ENCODE measurements around the gene ZPR1. TPM values are rescaled to one million over a fixed set of nuclear protein-coding genes. Genes with fewer than 3 reads are reported as not detected.

ZPR1 gene
- total RNA-seq, 1 experiment from 2014 or later = 89.5 TPM

DNA sequence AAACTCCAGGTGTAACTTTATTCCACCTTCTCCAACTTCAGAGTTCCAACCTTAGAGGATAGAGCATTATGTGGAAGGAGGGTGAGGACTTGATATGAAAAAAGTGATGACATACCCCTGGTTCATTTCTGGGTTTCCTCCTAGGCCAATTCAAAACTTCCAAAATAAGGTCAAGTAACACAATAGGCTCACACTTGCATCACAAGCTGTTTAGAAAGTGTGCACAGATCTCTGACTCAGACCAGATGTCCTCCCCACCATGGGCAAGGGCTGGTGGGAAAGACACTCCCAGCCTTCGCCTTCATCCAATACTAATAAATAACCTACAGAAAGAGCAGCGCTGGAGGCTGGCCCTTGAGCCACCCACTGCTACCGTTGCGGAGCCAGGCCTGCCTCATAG is 9.3 kb downstream of the ZPR1 start:
- peaks cover 67% of the 10 kb centered on the region for H3K36me3 ChIP-seq (ENCODE audit: low read depth, low read length)
- no peak for ATAC-seq

DNA sequence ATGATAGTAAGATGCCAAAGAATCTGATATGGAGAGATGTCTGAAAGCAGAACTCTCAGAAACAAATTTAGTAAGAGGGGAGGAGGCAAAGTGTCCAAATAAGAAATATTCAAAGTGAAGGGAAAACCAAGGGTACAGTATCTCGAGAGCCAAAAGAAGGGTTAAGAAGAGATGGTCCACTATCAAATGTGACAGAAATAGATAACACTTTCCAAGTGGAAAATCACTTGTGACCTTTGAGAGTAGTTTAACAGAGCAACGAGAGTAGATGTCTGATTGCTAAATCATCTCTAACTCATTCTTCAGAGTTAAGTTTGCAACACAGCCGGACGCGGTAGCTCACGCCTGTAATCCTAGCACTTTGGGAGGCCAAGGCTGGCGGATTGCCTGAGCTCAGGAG is 10.8 kb downstream of the ZPR1 start:
- Histone ChIP-seq H3F3A (ENCODE audit: low read length, unreplicated experiment) (peaks cover 6% of the 10 kb centered on the region), H3K9me2 (replicated peaks; ENCODE audit: low read length) (no peaks in the 10 kb centered on the region), H3K9me3 (ENCODE audit: low read length) (no peaks in the 10 kb centered on the region), H4K20me1 (ENCODE audit: low read length) (no peaks in the 10 kb centered on the region), H3K4me2 (ENCODE audit: low read length) (no peak overlapping the region), H3K27ac (ENCODE audit: low read length) (no peak overlapping the region), H3K9ac (ENCODE audit: low read length) (no peak overlapping the region), H3K27me3 (ENCODE audit: low read length) (no peaks in the 10 kb centered on the region), H3K4me3 (ENCODE audit: low read length) (no peak overlapping the region), H3K79me2 (ENCODE audit: low read length) (peaks cover 8% of the 10 kb centered on the region), H3K4me1 (ENCODE audit: insufficient read depth, low read length) (peaks cover 12% of the 10 kb centered on the region), H3K36me3 (ENCODE audit: low read depth, low read length) (peaks cover 54% of the 10 kb centered on the region), H2AFZ (ENCODE audit: low read length) (no peak overlapping the region)
- TF ChIP-seq CTCF (conservative IDR thresholded peaks at IDR 0.05; ENCODE audit: low read depth, low read length) (no peak), EZH2 (IDR thresholded peaks at IDR 0.05; ENCODE audit: low read length, unreplicated experiment) (no peak), EZH2phosphoT487 (IDR thresholded peaks at IDR 0.05; ENCODE audit: borderline replicate concordance, low read length) (no peak)
- ATAC-seq (no peak), DNase-seq (no peak)
- ChIA-PET POLR2A (ENCODE audit: unreplicated experiment) (no interaction called here), CTCF (no interaction called here)
- BruUV-seq (replicated peaks) = no TSS peak
- intact Hi-C loops (cut with micrococcal nuclease) = no loop called here

More for the DNA sequence above, 9.3 kb downstream of the ZPR1 start:
- Histone ChIP-seq H3K9me3 (ENCODE audit: low read length) (no peaks in the 10 kb centered on the region), H3F3A (ENCODE audit: low read length, unreplicated experiment) (peaks cover 6% of the 10 kb centered on the region), H3K79me2 (ENCODE audit: low read length) (peaks cover 6% of the 10 kb centered on the region), H3K27ac (ENCODE audit: low read length) (no peak overlapping the region), H3K9ac (ENCODE audit: low read length) (no peak overlapping the region), H3K9me2 (replicated peaks; ENCODE audit: low read length) (no peaks in the 10 kb centered on the region), H2AFZ (ENCODE audit: low read length) (no peak overlapping the region), H3K4me2 (ENCODE audit: low read length) (no peak overlapping the region), H4K20me1 (ENCODE audit: low read length) (no peaks in the 10 kb centered on the region), H3K4me3 (ENCODE audit: low read length) (no peak overlapping the region), H3K27me3 (ENCODE audit: low read length) (no peaks in the 10 kb centered on the region), H3K4me1 (ENCODE audit: insufficient read depth, low read length) (peaks cover 21% of the 10 kb centered on the region)
- no peak for TF ChIP-seq EZH2 (IDR thresholded peaks at IDR 0.05; ENCODE audit: low read length, unreplicated experiment)
- BruUV-seq (replicated peaks) = no TSS peak
- intact Hi-C loops (cut with micrococcal nuclease) = no loop called here
- ChIA-PET POLR2A (ENCODE audit: unreplicated experiment) (no interaction called here), CTCF (no interaction called here)
- DNase-seq = no peak

GRCh38 chr11:116776522-116776984 is 11.3 kb downstream of the ZPR1 start:
- Histone ChIP-seq H3K9me3 (ENCODE audit: low read length) (no peaks in the 10 kb centered on the region), H4K20me1 (ENCODE audit: low read length) (no peaks in the 10 kb centered on the region), H3K9me2 (replicated peaks; ENCODE audit: low read length) (no peaks in the 10 kb centered on the region), H3K4me2 (ENCODE audit: low read length) (no peak overlapping the region), H3K36me3 (ENCODE audit: low read depth, low read length) (peaks cover 51% of the 10 kb centered on the region), H3K27me3 (ENCODE audit: low read length) (no peaks in the 10 kb centered on the region), H3K9ac (ENCODE audit: low read length) (no peak overlapping the region), H3K79me2 (ENCODE audit: low read length) (peaks cover 12% of the 10 kb centered on the region), H2AFZ (ENCODE audit: low read length) (no peak overlapping the region), H3F3A (ENCODE audit: low read length, unreplicated experiment) (peaks cover 6% of the 10 kb centered on the region), H3K4me3 (ENCODE audit: low read length) (no peak overlapping the region), H3K27ac (ENCODE audit: low read length) (no peak overlapping the region), H3K4me1 (ENCODE audit: insufficient read depth, low read length) (peaks cover 16% of the 10 kb centered on the region)
- ChIA-PET CTCF (no interaction called here), POLR2A (ENCODE audit: unreplicated experiment) (no interaction called here)
- no peak for ATAC-seq
- TF ChIP-seq CTCF (conservative IDR thresholded peaks at IDR 0.05; ENCODE audit: low read depth, low read length) (no peak), EZH2 (IDR thresholded peaks at IDR 0.05; ENCODE audit: low read length, unreplicated experiment) (no peak)
- BruUV-seq (replicated peaks) = no TSS peak
- DNase-seq = no peak
- intact Hi-C loops (cut with micrococcal nuclease) = no loop called here

Data from PC-3 (cell line).